Measurements from ENCODE around the gene UGT1A8. TPM values are rescaled to one million over a fixed set of nuclear protein-coding genes. Genes with fewer than 3 reads are reported as not detected.

The UGT1A8 gene
- total and polyA plus RNA-seq, 12 donors, result 0.05 TPM; not detected in 11

DNA sequence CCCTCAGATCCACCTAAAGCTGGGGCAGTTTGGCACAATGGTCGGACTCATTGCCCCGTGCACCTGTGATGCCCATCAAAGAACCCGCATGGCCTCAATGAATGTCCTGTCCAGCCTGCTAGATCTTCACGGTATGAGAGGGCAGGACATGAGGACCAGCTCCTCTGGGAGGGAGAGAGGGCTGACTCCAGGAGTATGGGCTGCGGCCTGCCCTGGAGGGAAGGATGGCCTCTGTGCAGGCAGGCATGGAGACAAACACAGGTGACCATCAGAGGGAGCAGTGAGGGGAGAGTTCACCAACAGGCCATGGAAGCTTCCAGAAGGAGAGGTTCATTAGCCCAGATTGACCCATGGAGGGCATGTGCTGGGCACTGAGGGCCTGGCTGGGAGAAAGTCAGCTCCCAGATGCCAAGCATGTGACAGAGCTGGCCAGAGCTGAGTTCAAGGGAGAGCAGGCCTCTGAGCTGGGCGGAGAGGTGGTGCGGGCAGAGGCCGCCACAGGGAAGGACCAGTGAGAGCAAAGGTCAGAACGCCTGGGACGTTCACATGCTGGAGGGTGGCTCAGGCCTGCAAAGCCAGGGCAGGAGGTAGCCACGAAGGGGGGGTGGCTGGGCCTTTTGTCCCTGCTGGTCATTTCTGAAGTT lies 200.7 kb downstream of the UGT1A8 start:
- intact Hi-C loops (cut with DNase I), result no loop called here
- Histone ChIP-seq H3K27me3 (no peaks in the 10 kb centered on the region), H3K27ac (no peak overlapping the region), H3K9me3 (replicated peaks in 1 of 3) (no peaks in the 10 kb centered on the region), H3K4me1 (replicated peaks in 1 of 2) (no peaks in the 10 kb centered on the region), H3K36me3 (replicated peaks in 1 of 2) (no peaks in the 10 kb centered on the region), H3K4me3 (no peak overlapping the region)
- WGBS, 4 donors, result 77 to 90% (median 88%) methylated on average over 11 of the region's 11 CpGs
- DNase-seq, result peak in 1 of 7 donors; percentile 8
- no peak for TF ChIP-seq POLR2A (IDR thresholded peaks at IDR 0.05)
- TF ChIP-seq, protein P1, sequence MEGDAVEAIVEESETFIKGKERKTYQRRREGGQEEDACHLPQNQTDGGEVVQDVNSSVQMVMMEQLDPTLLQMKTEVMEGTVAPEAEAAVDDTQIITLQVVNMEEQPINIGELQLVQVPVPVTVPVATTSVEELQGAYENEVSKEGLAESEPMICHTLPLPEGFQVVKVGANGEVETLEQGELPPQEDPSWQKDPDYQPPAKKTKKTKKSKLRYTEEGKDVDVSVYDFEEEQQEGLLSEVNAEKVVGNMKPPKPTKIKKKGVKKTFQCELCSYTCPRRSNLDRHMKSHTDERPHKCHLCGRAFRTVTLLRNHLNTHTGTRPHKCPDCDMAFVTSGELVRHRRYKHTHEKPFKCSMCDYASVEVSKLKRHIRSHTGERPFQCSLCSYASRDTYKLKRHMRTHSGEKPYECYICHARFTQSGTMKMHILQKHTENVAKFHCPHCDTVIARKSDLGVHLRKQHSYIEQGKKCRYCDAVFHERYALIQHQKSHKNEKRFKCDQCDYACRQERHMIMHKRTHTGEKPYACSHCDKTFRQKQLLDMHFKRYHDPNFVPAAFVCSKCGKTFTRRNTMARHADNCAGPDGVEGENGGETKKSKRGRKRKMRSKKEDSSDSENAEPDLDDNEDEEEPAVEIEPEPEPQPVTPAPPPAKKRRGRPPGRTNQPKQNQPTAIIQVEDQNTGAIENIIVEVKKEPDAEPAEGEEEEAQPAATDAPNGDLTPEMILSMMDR (IDR thresholded peaks at IDR 0.05), result no peak

DNA sequence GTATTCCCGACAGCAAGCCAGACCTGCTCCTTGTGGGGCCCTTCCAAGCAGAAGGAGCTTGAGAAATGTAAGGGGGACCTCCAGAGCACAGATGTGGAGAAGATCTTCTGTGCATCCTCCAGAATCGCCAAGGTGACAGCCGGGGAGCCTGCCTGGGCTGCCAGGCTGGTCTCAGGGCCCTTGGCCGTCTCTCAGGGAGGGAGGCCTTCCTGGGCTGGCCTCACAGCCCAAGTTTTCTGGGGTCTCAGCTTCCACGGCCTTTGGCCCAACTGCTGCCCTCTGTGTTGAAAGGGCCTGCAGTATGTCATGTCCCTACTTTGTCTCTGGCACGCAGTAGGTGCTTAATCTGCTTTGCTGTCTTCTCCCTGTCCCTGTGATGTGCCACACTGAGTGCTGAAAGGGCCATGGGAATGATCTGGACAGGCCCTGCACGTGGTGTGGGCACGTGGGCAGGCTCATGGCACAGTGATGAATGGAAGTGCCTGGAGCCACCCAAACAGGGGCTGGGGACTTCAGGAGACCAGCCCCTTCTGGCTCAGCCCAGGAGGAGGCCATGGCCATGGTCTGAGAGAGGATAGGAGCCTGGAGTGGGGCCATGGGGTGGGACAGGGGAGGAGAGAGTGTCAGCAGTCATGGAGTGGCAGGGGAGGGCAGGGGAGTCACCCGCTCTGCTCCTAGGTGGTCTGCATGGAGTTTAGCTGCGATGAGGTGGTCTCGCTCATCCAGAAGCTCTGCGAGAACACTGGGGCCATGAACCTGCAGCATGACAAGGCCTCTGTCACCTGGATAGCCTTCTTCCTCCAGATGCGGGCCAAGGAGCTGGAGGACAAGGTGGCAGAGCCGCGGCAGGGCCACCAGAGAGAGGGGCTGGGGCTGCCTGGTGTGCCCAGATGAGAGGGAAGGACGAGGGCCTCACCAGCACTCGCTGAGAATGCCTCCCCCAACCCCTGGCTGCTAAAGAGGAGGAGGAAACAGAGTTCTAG lies 201.5 kb downstream of the UGT1A8 start:
- intact Hi-C loops (cut with DNase I), result no loop called here
- Histone ChIP-seq H3K27me3 (no peaks in the 10 kb centered on the region), H3K36me3 (replicated peaks in 1 of 2) (no peaks in the 10 kb centered on the region), H3K9me3 (replicated peaks in 1 of 3) (no peaks in the 10 kb centered on the region), H3K27ac (no peak overlapping the region), H3K4me1 (replicated peaks in 1 of 2) (no peaks in the 10 kb centered on the region), H3K4me3 (no peak overlapping the region)
- WGBS, 4 donors, result 70 to 77% (median 75%) methylated on average over 9 to 17 of the region's 17 CpGs
- TF ChIP-seq POLR2A (IDR thresholded peaks at IDR 0.05), result no peak
- TF ChIP-seq, protein P1 (IDR thresholded peaks at IDR 0.05), result no peak
- DNase-seq, result peak in 1 of 7 donors; percentile 3

DNA sequence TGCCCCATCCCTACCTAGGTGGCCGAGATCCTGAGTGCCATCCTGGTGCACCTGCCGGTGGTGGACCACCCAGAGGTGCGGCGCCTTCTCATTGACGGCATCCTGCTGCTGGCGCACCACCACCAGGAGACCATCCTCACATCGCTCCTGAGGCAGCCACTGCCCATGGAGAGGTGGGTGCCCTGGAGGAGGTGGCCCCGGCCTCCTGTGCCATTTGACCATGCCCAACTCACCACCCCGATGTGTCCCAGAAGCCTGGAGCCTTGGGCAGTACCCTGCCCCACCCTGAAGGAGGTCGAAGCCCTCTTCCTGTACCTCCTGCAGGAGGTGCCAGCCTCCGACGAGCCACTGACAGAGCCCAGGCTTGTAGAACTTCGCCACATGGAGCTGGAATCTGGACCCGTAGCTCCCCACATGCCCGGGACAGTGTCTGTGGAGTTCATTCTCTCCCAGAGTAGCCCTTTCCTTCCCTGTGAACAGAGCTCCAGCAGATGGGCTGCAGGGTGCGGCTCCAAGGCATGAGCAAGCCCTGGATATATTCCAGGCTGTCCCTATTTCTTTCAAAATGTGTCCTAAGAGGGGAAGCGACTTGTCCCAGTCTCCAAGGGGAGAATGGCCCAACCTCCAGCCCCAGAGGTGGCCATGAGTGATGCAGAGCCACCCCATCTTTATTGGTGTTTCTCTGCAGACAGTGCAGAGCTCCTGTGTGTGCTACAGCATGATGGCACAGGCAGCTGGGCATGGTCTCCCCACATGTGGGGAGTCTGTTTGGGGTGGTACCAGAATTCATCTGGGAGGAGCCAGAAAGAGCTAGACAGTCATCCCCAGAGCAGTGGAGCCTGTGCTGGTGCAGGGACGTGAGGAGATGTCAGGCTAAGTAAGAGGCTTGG lies 202.7 kb downstream of the UGT1A8 start:
- peak in 1 of 7 donors; percentile 8 for DNase-seq
- H3K9me3 ChIP-seq (replicated peaks in 1 of 3), result no peaks in the 10 kb centered on the region
- 80 to 84% (median 82%) methylated on average over 7 to 18 of the region's 18 CpGs for WGBS, 4 donors
- H3K27me3 ChIP-seq, result no peaks in the 10 kb centered on the region
- H3K27ac ChIP-seq, result no peak overlapping the region
- intact Hi-C loops (cut with DNase I), result no loop called here
- no peaks in the 10 kb centered on the region for H3K4me1 ChIP-seq (replicated peaks in 1 of 2)
- H3K4me3 ChIP-seq, result no peak overlapping the region
- no peak for TF ChIP-seq POLR2A (IDR thresholded peaks at IDR 0.05)
- TF ChIP-seq, protein P1 (IDR thresholded peaks at IDR 0.05), result no peak
- H3K36me3 ChIP-seq (replicated peaks in 1 of 2), result no peaks in the 10 kb centered on the region

DNA sequence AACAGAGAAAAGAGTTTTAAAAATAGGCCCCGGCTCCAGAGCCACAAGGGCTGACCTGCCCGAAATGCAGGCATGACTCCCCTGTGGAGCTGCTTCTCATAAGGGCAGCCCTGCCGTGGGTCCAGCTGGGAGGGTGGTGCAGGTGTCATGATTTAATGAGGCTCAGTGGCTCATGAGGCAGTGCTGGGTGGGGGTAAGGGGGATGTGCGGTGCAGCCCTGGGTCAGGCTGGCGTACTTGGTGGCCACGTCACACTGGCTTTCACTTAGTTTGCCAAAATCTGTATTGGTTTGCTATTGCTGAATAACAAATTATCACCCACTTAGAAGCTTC lies 203.3 kb downstream of the UGT1A8 start:
- intact Hi-C loops (cut with DNase I), result no loop called here
- TF ChIP-seq, protein P1 (IDR thresholded peaks at IDR 0.05), result no peak
- TF ChIP-seq POLR2A (IDR thresholded peaks at IDR 0.05), result no peak
- no peak overlapping the region for H3K4me3 ChIP-seq
- no peaks in the 10 kb centered on the region for H3K9me3 ChIP-seq (replicated peaks in 1 of 3)
- H3K36me3 ChIP-seq (replicated peaks in 1 of 2), result no peaks in the 10 kb centered on the region
- no peaks in the 10 kb centered on the region for H3K4me1 ChIP-seq (replicated peaks in 1 of 2)
- 81 to 87% (median 83%) methylated on average over 3 to 6 of the region's 6 CpGs for WGBS, 4 donors
- peak in 1 of 7 donors; percentile 8 for DNase-seq
- no peak overlapping the region for H3K27ac ChIP-seq
- no peaks in the 10 kb centered on the region for H3K27me3 ChIP-seq

Data from adrenal gland (tissue), 12 donors.